ENCODE data around the gene ACBD6. TPM values are rescaled to one million over a fixed set of nuclear protein-coding genes. Genes with fewer than 3 reads are reported as not detected.

Gene ACBD6
- total RNA-seq, 4 donors from 2014 or later: 26.4 to 34.6 (median 31.5) TPM

DNA sequence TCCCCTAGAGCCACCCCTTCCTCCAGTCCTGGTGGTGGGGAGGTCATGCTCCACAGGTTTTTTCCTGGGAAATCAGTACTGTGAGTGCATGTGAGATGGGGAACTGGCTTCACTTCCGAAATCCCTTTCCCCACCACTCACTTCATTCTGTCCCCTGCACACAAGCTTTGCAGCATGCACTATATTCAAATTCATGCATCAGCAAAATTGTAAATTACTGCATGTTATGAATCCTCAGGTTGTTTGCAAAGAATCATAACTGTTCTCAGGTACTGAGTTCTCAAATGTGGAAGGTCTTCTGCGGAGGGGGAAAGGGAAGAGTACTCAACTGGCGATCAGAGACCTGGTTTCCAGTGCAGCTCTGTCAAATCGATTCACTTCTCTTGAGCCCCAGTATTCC lies 230.0 kb downstream of the ACBD6 start:
- TF ChIP-seq, protein P1, sequence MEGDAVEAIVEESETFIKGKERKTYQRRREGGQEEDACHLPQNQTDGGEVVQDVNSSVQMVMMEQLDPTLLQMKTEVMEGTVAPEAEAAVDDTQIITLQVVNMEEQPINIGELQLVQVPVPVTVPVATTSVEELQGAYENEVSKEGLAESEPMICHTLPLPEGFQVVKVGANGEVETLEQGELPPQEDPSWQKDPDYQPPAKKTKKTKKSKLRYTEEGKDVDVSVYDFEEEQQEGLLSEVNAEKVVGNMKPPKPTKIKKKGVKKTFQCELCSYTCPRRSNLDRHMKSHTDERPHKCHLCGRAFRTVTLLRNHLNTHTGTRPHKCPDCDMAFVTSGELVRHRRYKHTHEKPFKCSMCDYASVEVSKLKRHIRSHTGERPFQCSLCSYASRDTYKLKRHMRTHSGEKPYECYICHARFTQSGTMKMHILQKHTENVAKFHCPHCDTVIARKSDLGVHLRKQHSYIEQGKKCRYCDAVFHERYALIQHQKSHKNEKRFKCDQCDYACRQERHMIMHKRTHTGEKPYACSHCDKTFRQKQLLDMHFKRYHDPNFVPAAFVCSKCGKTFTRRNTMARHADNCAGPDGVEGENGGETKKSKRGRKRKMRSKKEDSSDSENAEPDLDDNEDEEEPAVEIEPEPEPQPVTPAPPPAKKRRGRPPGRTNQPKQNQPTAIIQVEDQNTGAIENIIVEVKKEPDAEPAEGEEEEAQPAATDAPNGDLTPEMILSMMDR (IDR thresholded peaks at IDR 0.05; ENCODE audit: low read depth): no peak

GRCh38 chr1:180271272-180272255 lies 230.8 kb downstream of the ACBD6 start:
- TF ChIP-seq, protein P1 (IDR thresholded peaks at IDR 0.05; ENCODE audit: low read depth): no peak

- TF ChIP-seq, protein P1 (IDR thresholded peaks at IDR 0.05; ENCODE audit: low read depth): no peak
Measured at GRCh38 chr1:180270530-180271271, 231.7 kb downstream of the ACBD6 start.

GRCh38 chr1:180269645-180270529 lies 232.5 kb downstream of the ACBD6 start:
- TF ChIP-seq, protein P1 (IDR thresholded peaks at IDR 0.05; ENCODE audit: low read depth): no peak

- TF ChIP-seq, protein P1 (IDR thresholded peaks at IDR 0.05; ENCODE audit: low read depth): no peak
Measured at GRCh38 chr1:180268556-180269075, 233.8 kb downstream of the ACBD6 start.

GRCh38 chr1:180267761-180268555 lies 234.4 kb downstream of the ACBD6 start:
- TF ChIP-seq, protein P1 (IDR thresholded peaks at IDR 0.05; ENCODE audit: low read depth): no peak
